SK-N-SH (cell line): ENCODE data around the gene BMPR1B. TPM values are rescaled to one million over a fixed set of nuclear protein-coding genes. Genes with fewer than 3 reads are reported as not detected.

Source experiments
- CTCF ChIA-PET: fragments of 300-600, 350-600 bp; formaldehyde crosslinking; extraction: SDS; loops from one replicate; lab custom pipeline; 2021; lab: Yijun Ruan, JAX
- POLR2A ChIA-PET: fragments of 350-600 bp; sonication (Branson Sonifier 250); formaldehyde crosslinking; extraction: SDS; loops from one replicate; lab custom pipeline; 2020; ENCODE audit warnings: antibody characterized with exemption, inconsistent platforms; lab: Yijun Ruan, JAX
- DNase-seq: peaks from one replicate; pipeline ENCODE4 v3.0.0; 2012
- H2AFZ ChIP-seq: fragments of 200-600 bp; sonication (generic); 2 replicates; pipeline ENCODE4 v1.8.1; 2016; ENCODE audit warnings: antibody characterized with exemption, mild to moderate bottlenecking, low read depth
- H3F3A ChIP-seq: fragments of 200-600 bp; sonication (generic); replicated peaks from 2 replicates; pipeline ENCODE3; 2016; ENCODE audit warnings: antibody characterized with exemption, mild to moderate bottlenecking; ENCODE audit not compliant: insufficient read depth
- H3K27ac ChIP-seq, 2 experiments: fragments of 200-500 bp in 1 of 2; fragments of 200-600 bp in 1 of 2; sonication (Bioruptor generic) in 1 of 2; sonication (generic), shearing (Covaris generic) in 1 of 2; 2 replicates each; pipeline versions ENCODE4 v1.5.1 to v1.6.1; 2014 to 2016; ENCODE audit warnings: low read depth in 2 of 2, inconsistent platforms in 1 of 2, low read length in 1 of 2, mild to moderate bottlenecking in 1 of 2, mixed read lengths in 1 of 2
- H3K27me3 ChIP-seq: fragments of 200-600 bp; sonication (generic), shearing (Covaris generic); 2 replicates; pipeline ENCODE4 v1.6.1; 2016; ENCODE audit warnings: mixed run types; ENCODE audit not compliant: insufficient read depth
- H3K36me3 ChIP-seq, 2 experiments: fragments of 200-500 bp in 1 of 2; fragments of 200-600 bp in 1 of 2; sonication (Bioruptor generic) in 1 of 2; sonication (generic) in 1 of 2; replicated peaks in 1 of 2; 2 replicates each; pipeline versions ENCODE3 to v1.5.1; 2014 to 2016; ENCODE audit warnings: low read length in 1 of 2, mild to moderate bottlenecking in 1 of 2; ENCODE audit not compliant: insufficient read depth in 2 of 2, control insufficient read depth in 1 of 2
- H3K4me1 ChIP-seq, 2 experiments: fragments of 200-500 bp in 1 of 2; fragments of 200-600 bp in 1 of 2; sonication (Bioruptor generic) in 1 of 2; sonication (generic), shearing (Covaris generic) in 1 of 2; 2 replicates each; pipeline versions ENCODE4 v1.5.1 to v1.6.1; 2014 to 2016; ENCODE audit warnings: low read depth in 1 of 2, low read length in 1 of 2, mixed run types in 1 of 2; ENCODE audit not compliant: insufficient read depth in 2 of 2, control insufficient read depth in 1 of 2
- H3K4me2 ChIP-seq: fragments of 200-600 bp; sonication (generic), shearing (Covaris generic); 2 replicates; pipeline ENCODE4 v1.6.1; 2017; ENCODE audit warnings: mixed run types
- H3K4me3 ChIP-seq, 2 experiments: fragments of 200-500 bp in 1 of 2; fragments of 200-600 bp in 1 of 2; sonication (Bioruptor generic) in 1 of 2; sonication (generic), shearing (Covaris generic) in 1 of 2; 2 replicates each; pipeline versions ENCODE4 v1.5.1 to v1.8.1; 2014 to 2016; ENCODE audit warnings: low read depth in 2 of 2, inconsistent platforms in 1 of 2, low read length in 1 of 2, mild to moderate bottlenecking in 1 of 2, mixed read lengths in 1 of 2, moderate library complexity in 1 of 2
- H3K79me2 ChIP-seq: fragments of 200-600 bp; sonication (generic); 2 replicates; pipeline ENCODE4 v1.8.1; 2017; ENCODE audit warnings: mild to moderate bottlenecking; ENCODE audit not compliant: insufficient read depth
- H3K9ac ChIP-seq: fragments of 200-600 bp; sonication (generic); 2 replicates; pipeline ENCODE4 v1.6.1; 2017; ENCODE audit warnings: mixed run types
- H3K9me2 ChIP-seq: fragments of 200-600 bp; sonication (generic); 2 replicates; pipeline ENCODE4 v1.6.1; 2017; ENCODE audit warnings: mixed run types
- H3K9me3 ChIP-seq: fragments of 200-600 bp; sonication (generic); 2 replicates; pipeline ENCODE4 v1.6.1; 2017; ENCODE audit warnings: mixed run types, mild to moderate bottlenecking, moderate library complexity
- H4K20me1 ChIP-seq: fragments of 200-600 bp; sonication (generic); 2 replicates; pipeline ENCODE4 v1.6.1; 2017; ENCODE audit warnings: mild to moderate bottlenecking, mixed run types; ENCODE audit not compliant: insufficient read depth
- EZH2phosphoT487 ChIP-seq: fragments of 200-600 bp; sonication (generic); IDR thresholded peaks from 2 replicates; pipeline ENCODE4 v1.6.1; 2017; ENCODE audit warnings: low read depth, mixed run types, mild to moderate bottlenecking, antibody characterized with exemption, moderate library complexity, borderline replicate concordance
- FOSL2 ChIP-seq: IDR thresholded peaks from 2 replicates; pipeline ENCODE4 v1.4.0; 2012; ENCODE audit warnings: low read depth, mild to moderate bottlenecking, moderate library complexity, borderline replicate concordance
- FOXJ3 ChIP-seq: sonication (generic); formaldehyde crosslinking; IDR thresholded peaks from 2 replicates; pipeline ENCODE4 v1.5.1; 2020; ENCODE audit warnings: mild to moderate bottlenecking, missing genetic modification reagents
- JUND ChIP-seq: IDR thresholded peaks from 2 replicates; pipeline ENCODE4 v1.4.0; 2012
- POLR2AphosphoS5 ChIP-seq: IDR thresholded peaks from 2 replicates; pipeline ENCODE4 v1.6.1; 2012; ENCODE audit warnings: low read depth, low read length
- RCOR1 ChIP-seq: fragments of 150-350 bp; IDR thresholded peaks from 2 replicates; pipeline ENCODE4 v1.6.1; 2017; ENCODE audit warnings: antibody characterized with exemption, low read length
- RXRA ChIP-seq: IDR thresholded peaks from 2 replicates; pipeline ENCODE4 v1.4.0; 2012; ENCODE audit warnings: low read depth, mild to moderate bottlenecking, borderline replicate concordance
- SIN3A ChIP-seq: IDR thresholded peaks from 2 replicates; pipeline ENCODE4 v1.6.1; 2012; ENCODE audit warnings: low read depth, mild to moderate bottlenecking, low read length, moderate library complexity, borderline replicate concordance
- TAF1 ChIP-seq: IDR thresholded peaks from 2 replicates; pipeline ENCODE4 v1.6.1; 2012; ENCODE audit warnings: low read depth, mild to moderate bottlenecking, low read length, moderate library complexity, borderline replicate concordance
- YY1 ChIP-seq: IDR thresholded peaks from 2 replicates; pipeline ENCODE4 v1.4.0; 2012; ENCODE audit warnings: low read depth, mild to moderate bottlenecking
- WGBS: methylation state at CpG from one replicate; pipeline ENCODE4 v1.1.6; 2017; ENCODE audit warnings: low lambda C conversion rate; 5-methylcytosine and 5-hydroxymethylcytosine counted together
- polyA plus RNA-seq, 3 experiments: library from polyadenylated mRNA; depleted of rRNA; stranded (reverse); fragments of >200 nt; gene quantifications; 2 replicates each; pipeline ENCODE4 v1.2.3, GENCODE V29; 2012
- TF ChIP-seq, protein P1 (sequence below): fragments of 150-350 bp; IDR thresholded peaks from 2 replicates; pipeline ENCODE4 v1.6.1; 2016; ENCODE audit warnings: mild to moderate bottlenecking, low read depth, low read length

Gene BMPR1B
- polyA plus RNA-seq, 1 of the 3 experiments (the other 2 are of a cell fraction), result 0.16 TPM

DNA sequence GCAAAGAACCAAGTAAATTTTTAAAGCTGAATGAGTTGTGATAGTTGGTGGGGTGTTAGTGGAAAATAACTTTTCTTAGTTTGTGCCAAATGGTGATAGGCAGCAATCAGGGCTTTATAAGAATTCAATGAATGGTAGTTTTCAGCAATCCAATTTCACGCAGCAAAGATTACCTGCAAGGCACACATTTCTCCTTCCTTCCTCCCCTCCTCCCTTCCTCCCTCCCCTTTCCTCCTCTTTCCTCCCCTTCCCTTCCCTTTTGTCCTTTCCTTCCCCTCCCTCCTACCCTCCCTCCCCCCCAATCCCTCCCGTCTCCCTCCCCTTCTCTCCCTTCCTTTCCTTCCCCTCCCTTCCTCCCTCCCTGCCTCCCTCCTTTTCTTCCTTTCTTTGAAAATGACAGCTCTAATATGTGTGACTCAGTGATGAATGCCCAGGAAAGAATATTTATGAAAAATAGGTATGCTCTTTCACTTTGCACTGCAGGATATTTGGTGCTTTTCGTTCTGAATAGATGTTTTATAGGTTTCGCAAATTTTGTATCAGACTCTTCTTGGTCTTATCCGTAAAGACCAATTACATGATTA is 168.1 kb downstream of the BMPR1B start (continued):
- TF ChIP-seq FOSL2 (no peak), JUND (no peak)

DNA sequence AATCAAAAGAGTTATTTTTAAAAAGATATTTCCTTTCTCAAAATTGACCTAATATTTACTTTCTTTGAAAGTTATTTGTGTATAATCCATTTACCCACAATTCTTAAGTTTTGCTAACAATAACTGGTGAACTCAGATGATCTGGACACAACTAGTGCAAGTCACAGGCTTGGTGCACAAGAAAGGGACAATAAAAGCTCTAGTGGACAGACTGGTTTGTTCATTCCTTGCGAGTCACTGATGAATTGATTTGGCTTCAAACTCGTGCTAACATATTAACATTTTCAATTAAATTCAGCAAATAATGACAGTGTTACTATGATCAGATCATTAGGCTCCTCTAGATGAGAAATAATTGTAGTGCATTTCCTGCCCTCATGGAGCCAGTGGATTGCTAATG is 169.2 kb downstream of the BMPR1B start:
- Histone ChIP-seq H3K9me3 (no peaks in the 10 kb centered on the region), H2AFZ (no peak overlapping the region), H3K4me2 (no peak overlapping the region), H3K27me3 (no peaks in the 10 kb centered on the region), H3K79me2 (no peaks in the 10 kb centered on the region), H3F3A (peaks cover 7% of the 10 kb centered on the region), H3K4me1 (peaks cover 0 to 9% of the 10 kb centered on the region in 2 experiments; a peak in 2 of 4 replicates), H3K9ac (no peak overlapping the region), H4K20me1 (no peaks in the 10 kb centered on the region), H3K27ac (no peak overlapping the region; a peak in 1 of 4 replicates), H3K36me3 (no peaks in the 10 kb centered on the region), H3K9me2 (no peaks in the 10 kb centered on the region), H3K4me3 (no peak overlapping the region)
- 76% methylated on average over 2 of the region's 2 CpGs for WGBS
- ChIA-PET CTCF (no interaction called here), POLR2A (no interaction called here)
- TF ChIP-seq YY1, result no peak
- no peak for DNase-seq

DNA sequence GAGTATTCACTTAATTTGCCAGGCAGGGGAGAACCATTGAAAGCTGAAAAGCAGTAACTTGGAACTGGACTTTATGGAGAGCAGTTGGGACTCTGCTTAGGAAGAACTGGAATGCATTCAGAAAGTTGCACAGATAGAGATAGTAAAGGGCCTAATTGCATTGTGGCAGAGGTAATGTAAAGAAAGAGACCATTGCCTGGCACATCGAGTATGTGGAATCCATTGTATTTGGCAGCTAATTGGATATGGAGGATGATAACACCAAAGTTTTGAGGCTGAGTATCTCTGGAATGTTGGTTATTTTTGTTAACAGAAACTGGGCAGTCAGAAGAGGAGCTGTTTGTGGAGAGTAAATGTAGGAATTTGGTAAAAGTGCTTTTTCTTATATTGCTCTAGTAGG is 169.9 kb downstream of the BMPR1B start:
- peaks cover 0 to 11% of the 10 kb centered on the region in 2 experiments; a peak in 2 of 4 replicates for H3K4me1 ChIP-seq
- H3K27ac ChIP-seq, result no peak overlapping the region
- no peaks in the 10 kb centered on the region for H3K9me3 ChIP-seq
- no peak overlapping the region for H3K9ac ChIP-seq
- TF ChIP-seq FOXJ3 (CRISPR knock-in tag) (no peak), TAF1 (no peak), FOSL2 (no peak), POLR2AphosphoS5 (no peak), EZH2phosphoT487 (no peak), RCOR1 (no peak), SIN3A (no peak), RXRA (no peak)
- TF ChIP-seq, protein P1, sequence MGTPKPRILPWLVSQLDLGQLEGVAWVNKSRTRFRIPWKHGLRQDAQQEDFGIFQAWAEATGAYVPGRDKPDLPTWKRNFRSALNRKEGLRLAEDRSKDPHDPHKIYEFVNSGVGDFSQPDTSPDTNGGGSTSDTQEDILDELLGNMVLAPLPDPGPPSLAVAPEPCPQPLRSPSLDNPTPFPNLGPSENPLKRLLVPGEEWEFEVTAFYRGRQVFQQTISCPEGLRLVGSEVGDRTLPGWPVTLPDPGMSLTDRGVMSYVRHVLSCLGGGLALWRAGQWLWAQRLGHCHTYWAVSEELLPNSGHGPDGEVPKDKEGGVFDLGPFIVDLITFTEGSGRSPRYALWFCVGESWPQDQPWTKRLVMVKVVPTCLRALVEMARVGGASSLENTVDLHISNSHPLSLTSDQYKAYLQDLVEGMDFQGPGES, result no peak
- POLR2A ChIA-PET, result interaction anchor here (1.0 kb wide), 1 partner anchor 170 kb away, joined by 3 read pairs; the partner anchor contains the start of gene BMPR1B
- no peak overlapping the region for H3K4me3 ChIP-seq
- no peaks in the 10 kb centered on the region for H3K27me3 ChIP-seq
- H3K9me2 ChIP-seq, result no peaks in the 10 kb centered on the region
- peaks cover 7% of the 10 kb centered on the region for H3F3A ChIP-seq
- 24% methylated on average over 1 of the region's 1 CpG for WGBS
- H3K4me2 ChIP-seq, result no peak overlapping the region
- no peak for DNase-seq
- CTCF ChIA-PET, result no interaction called here
- peak overlapping the region; percentile 30; the same call in 1 of the 2 replicates for H2AFZ ChIP-seq
- no peaks in the 10 kb centered on the region for H3K36me3 ChIP-seq
- no peaks in the 10 kb centered on the region for H4K20me1 ChIP-seq
- H3K79me2 ChIP-seq, result no peaks in the 10 kb centered on the region
